WERI-Rb-1 (cell line): ENCODE results near the gene AOPEP.
A peak's percentile ranks its signal among the peaks of the same experiment; 100 is the strongest.

Experiments used
- DNase-seq: peaks from one replicate; pipeline ENCODE4 v3.0.0-alpha.2; 2020
- H3K27ac ChIP-seq: fragments of 250-450 bp; sonication (Bioruptor Pico); 2 replicates; pipeline ENCODE4 v1.5.1; 2020; ENCODE audit warnings: mild to moderate bottlenecking, moderate library complexity
- H3K27me3 ChIP-seq: fragments of 250-450 bp; sonication (Bioruptor Pico); 2 replicates; pipeline ENCODE4 v1.5.1; 2021; ENCODE audit warnings: mild to moderate bottlenecking, low read depth, moderate library complexity; ENCODE audit not compliant: insufficient read depth, severe bottlenecking
- H3K36me3 ChIP-seq: fragments of 250-450 bp; sonication (Bioruptor Pico); 2 replicates; pipeline ENCODE4 v1.5.1; 2020; ENCODE audit warnings: mild to moderate bottlenecking, moderate library complexity
- H3K4me3 ChIP-seq: 2 replicates; pipeline ENCODE4 v1.5.1; 2011; ENCODE audit warnings: low read depth, mild to moderate bottlenecking, control low read depth, low read length
- H3K9me3 ChIP-seq: fragments of 250-450 bp; sonication (Bioruptor Pico); 2 replicates; pipeline ENCODE4 v1.5.1; 2021; ENCODE audit warnings: mild to moderate bottlenecking, moderate library complexity; ENCODE audit not compliant: severe bottlenecking
- TF ChIP-seq, protein P1 (sequence below): IDR thresholded peaks from 2 replicates; pipeline ENCODE4 v1.5.1; 2011; ENCODE audit warnings: low read depth, mild to moderate bottlenecking, control low read depth, inconsistent platforms, low read length

Gene AOPEP

DNA sequence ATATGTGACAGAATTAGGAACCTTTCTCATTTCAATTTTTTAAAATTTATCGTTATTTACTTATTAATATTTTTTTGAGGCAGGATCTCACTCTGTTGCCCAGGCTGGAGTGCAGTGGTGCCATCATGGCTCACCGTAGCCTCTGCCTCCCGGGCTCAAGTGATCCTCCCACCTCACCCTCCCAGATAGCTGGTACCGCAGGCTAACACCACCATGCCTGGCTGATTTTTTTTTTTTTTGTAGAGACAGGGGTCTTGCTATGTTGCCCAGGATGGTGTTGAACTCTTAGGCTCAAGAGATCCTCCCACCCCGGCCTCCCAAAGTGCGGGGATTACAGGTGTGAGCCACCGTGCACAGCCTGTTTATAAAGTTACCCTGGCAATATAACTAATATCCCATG is 275.2 kb downstream of the AOPEP start:
- H3K27me3 ChIP-seq, result no peaks in the 10 kb centered on the region
- H3K4me3 ChIP-seq, result no peak overlapping the region
- no peaks in the 10 kb centered on the region for H3K9me3 ChIP-seq
- TF ChIP-seq, protein P1, sequence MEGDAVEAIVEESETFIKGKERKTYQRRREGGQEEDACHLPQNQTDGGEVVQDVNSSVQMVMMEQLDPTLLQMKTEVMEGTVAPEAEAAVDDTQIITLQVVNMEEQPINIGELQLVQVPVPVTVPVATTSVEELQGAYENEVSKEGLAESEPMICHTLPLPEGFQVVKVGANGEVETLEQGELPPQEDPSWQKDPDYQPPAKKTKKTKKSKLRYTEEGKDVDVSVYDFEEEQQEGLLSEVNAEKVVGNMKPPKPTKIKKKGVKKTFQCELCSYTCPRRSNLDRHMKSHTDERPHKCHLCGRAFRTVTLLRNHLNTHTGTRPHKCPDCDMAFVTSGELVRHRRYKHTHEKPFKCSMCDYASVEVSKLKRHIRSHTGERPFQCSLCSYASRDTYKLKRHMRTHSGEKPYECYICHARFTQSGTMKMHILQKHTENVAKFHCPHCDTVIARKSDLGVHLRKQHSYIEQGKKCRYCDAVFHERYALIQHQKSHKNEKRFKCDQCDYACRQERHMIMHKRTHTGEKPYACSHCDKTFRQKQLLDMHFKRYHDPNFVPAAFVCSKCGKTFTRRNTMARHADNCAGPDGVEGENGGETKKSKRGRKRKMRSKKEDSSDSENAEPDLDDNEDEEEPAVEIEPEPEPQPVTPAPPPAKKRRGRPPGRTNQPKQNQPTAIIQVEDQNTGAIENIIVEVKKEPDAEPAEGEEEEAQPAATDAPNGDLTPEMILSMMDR, result no peak
- H3K27ac ChIP-seq, result no peak overlapping the region
- H3K36me3 ChIP-seq, result peaks cover 14% of the 10 kb centered on the region
- DNase-seq, result no peak

DNA sequence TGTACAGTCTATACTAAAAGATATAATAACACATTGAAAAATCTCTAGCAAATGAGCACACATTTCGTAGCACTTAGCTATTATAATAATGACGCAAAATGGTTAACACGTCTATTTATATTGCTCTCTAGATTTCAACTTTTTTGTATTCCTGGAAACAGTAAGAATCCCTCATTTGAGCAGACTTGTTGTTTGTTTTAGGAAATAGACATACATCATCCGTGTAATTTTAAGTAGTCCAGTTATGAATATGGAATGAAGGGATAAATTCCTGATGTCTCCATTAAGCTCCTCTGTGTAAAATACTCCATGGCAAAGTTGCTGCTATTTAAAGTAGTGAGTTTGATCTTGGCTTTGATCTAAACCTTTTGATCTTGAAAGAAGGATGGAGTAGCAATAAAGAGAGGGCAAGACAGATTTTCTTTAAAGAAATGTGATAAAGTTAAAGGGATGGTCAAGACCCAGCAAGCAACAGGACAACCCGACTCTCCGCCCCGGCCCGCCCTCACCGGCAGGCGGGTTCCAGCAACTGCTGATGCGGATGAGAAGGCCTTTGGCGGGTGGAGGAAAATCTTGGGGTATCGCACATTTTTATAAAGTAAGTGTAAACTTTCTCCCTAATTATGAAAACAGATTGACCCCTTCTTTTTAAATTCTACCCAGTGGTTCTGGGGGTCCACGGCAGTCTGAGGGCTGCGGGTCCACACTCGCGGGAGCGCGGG is 277.4 kb downstream of the AOPEP start:
- TF ChIP-seq, protein P1, result no peak
- Histone ChIP-seq H3K27ac (peak overlapping the region; percentile 96), H3K36me3 (peaks cover 34% of the 10 kb centered on the region), H3K9me3 (no peaks in the 10 kb centered on the region), H3K27me3 (no peaks in the 10 kb centered on the region), H3K4me3 (peak overlapping the region; percentile 98)
- DNase-seq, result peak; percentile 76

DNA sequence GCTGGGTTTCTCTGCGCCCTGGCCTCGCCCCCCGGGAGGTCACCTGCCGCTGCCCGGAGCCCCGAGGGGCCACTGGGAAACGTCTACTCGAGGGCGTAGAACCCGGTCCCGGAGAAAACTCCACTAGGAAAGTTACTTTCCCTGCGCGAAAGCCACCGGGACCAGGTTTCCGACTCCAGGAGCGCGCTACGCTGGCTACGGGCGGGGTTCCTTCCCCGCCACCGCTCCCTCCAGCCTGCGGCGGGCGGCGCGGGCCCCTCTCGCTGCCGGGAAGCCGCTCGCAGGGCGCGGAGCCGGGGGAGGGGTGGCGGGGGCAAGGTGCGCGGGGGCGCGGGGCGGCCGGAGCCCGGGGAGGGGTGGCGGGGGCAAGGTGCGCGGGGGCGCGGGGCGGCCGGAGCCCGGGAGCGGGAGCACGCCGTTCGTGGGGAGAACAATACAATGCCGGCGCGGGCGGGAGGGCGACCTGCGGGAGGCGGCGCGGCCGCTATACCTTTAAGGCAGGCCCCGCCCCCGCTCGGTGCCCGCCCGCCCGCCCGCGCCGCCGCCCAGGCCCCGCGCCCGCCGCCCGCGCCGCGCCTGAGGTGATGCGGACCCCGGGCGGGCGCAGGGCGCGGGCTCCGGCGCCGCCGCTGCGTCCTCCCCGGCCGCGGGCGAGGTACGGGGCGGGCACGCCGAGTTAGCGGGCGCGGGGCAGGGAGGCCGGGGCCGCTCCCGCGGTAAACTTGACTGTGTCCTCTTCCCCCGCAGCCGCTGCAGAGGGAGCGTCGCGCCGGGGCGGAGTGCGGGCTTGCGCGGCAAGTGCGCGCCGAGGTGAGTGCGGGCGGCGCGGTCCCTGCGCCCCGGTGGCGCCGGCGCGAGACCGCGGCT is 278.1 kb downstream of the AOPEP start:
- TF ChIP-seq, protein P1, result no peak
- DNase-seq, result peak; percentile 80
- Histone ChIP-seq H3K27ac (peak overlapping the region; percentile 96), H3K9me3 (no peaks in the 10 kb centered on the region), H3K36me3 (peaks cover 40% of the 10 kb centered on the region), H3K4me3 (peak overlapping the region; percentile 98), H3K27me3 (no peaks in the 10 kb centered on the region)

DNA sequence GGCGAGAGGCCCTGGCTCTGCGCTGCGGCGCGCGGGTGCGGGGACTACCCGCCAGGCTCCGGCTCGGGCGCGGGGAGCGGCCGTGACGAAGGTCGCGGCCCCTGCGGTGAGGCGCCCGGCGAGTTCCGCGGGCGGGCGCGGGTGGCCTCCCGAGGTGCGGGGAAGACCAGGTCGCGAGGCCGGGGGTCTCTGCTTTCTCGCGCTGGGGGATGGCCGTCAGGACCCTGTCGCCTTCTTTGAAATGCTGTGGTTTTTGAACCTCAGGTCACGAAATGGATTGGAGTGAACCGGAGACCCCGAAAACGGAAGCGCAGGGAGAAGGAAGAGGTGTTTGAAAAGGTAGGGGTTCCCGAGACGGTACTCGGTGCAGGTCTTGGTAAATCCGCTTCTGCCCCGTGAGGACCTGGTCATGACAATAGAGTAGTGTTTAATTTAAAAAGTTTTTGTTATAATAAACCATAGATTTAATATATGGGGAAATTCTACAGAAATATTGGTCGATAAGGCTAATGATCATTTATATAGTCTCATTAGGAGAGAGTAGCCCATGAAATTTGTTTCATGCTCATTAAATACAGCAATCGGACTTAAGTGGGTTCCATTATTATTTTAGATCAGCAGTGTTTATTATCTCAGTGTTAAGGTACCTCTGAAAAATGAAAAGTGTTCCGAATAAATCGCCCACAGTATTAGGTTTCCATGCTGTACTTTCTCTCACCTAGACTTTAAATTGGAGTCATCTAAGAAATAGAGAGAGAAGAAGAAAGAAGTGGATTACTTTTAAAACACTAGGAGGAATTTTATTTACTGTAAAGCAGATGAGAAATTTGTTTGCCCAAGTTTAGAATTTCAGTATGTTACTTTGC is 279.0 kb downstream of the AOPEP start:
- H3K9me3 ChIP-seq, result no peaks in the 10 kb centered on the region
- H3K4me3 ChIP-seq, result peak overlapping the region; percentile 92
- TF ChIP-seq, protein P1, result no peak
- H3K36me3 ChIP-seq, result peaks cover 44% of the 10 kb centered on the region
- no peaks in the 10 kb centered on the region for H3K27me3 ChIP-seq
- H3K27ac ChIP-seq, result peak overlapping the region; percentile 60
- peak; percentile 16 for DNase-seq

DNA sequence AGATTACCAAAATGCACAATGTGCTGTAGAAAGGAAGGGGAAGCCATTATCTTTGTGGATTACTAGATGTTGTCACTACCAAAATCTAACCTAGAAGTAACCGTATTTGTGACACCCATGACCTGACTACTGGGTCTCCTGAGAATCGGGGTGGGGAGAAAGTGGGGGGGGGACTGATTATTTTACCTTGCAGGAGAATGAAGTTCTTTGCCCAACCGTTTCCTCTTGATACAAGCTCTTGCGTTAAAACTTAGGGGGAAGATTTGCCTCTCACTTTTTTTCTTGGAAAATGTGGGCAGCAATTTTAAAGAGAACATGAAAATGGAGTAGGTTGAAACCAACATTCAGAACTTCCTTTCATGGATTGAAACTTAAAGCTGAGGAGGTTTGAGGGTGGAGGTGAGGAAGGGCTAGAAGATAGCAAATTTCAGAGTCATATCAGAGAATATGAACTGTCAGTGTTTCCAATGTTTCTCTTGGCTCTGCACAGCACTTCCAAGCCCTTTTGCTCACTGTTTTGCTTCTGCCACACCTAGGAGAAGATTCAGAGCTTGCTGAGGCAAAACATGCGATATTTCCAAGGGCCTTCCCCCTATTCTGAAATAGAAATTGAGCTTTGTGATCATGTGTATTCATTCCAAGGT is 280.8 kb downstream of the AOPEP start:
- TF ChIP-seq, protein P1, result no peak
- Histone ChIP-seq H3K27ac (no peak overlapping the region), H3K36me3 (peaks cover 49% of the 10 kb centered on the region), H3K9me3 (no peaks in the 10 kb centered on the region), H3K4me3 (no peak overlapping the region), H3K27me3 (no peaks in the 10 kb centered on the region)
- DNase-seq, result no peak
